ENCODE data around the gene KPNA3. TPM values are rescaled to one million over a fixed set of nuclear protein-coding genes. Genes with fewer than 3 reads are reported as not detected.

Gene KPNA3
- total and polyA plus RNA-seq, 2 experiments from 2014 or later: 30.5 to 55.7 TPM

- ATAC-seq (no peak), DNase-seq (ENCODE audit: low spot score) (no peak)
- Histone ChIP-seq H2AFZ (0 out of 2 replicates have a peak overlapping the region, but pooled peaks have one; percentile 21), H3K36me3 (ENCODE audit: insufficient read depth) (no peaks in the 10 kb centered on the region), H3F3A (replicated peaks; ENCODE audit: low read depth) (no peaks in the 10 kb centered on the region), H3K79me2 (replicated peaks; ENCODE audit: insufficient read depth) (no peaks in the 10 kb centered on the region), H3K27me3 (ENCODE audit: insufficient read depth) (no peaks in the 10 kb centered on the region), H3K4me3 (no peak overlapping the region), H3K27ac (ENCODE audit: low read depth) (no peak overlapping the region), H3K4me2 (no peak overlapping the region), H3K9me2 (ENCODE audit: insufficient read depth) (no peaks in the 10 kb centered on the region; the same call in 1 of the 2 replicates), H3K4me1 (ENCODE audit: insufficient read depth) (no peaks in the 10 kb centered on the region), H4K20me1 (replicated peaks; ENCODE audit: insufficient read depth) (no peaks in the 10 kb centered on the region)
- H3K9me3 Mint-ChIP-seq: no peaks in the 10 kb centered on the region
- H3K27ac Mint-ChIP-seq: no peak overlapping the region
- H3K36me3 Mint-ChIP-seq (ENCODE audit: low read depth): no peaks in the 10 kb centered on the region
- TF ChIP-seq CTCF (conservative IDR thresholded peaks at IDR 0.05; ENCODE audit: low read depth in 2 of 2): no peak
- TF ChIP-seq ZNF462 (CRISPR knock-in tag; IDR thresholded peaks at IDR 0.05): no peak
- no peak for TF ChIP-seq ZNF331 (CRISPR knock-in tag; IDR thresholded peaks at IDR 0.05; ENCODE audit: low read depth)
- no peak for TF ChIP-seq EZH2phosphoT487 (IDR thresholded peaks at IDR 0.05; ENCODE audit: unreplicated experiment)
- TF ChIP-seq NANOG (IDR thresholded peaks at IDR 0.05; ENCODE audit: borderline replicate concordance): no peak
- no peak for TF ChIP-seq CREB1 (CRISPR knock-in tag; IDR thresholded peaks at IDR 0.05; ENCODE audit: low read depth)
- no peak for TF ChIP-seq ZNF114 (CRISPR knock-in tag; IDR thresholded peaks at IDR 0.05)
- H3K4me1 Mint-ChIP-seq: peaks cover 6% of the 10 kb centered on the region
- H3K4me3 Mint-ChIP-seq: no peak overlapping the region
- H3K27me3 Mint-ChIP-seq (ENCODE audit: insufficient read depth, low read depth, poor library complexity): no peaks in the 10 kb centered on the region
Measured at GRCh38 chr13:49812812-49813211, 20.3 kb upstream of the KPNA3 start.

All from GM23338 (cell line).